Endothelial cell of umbilical vein (primary cell): Measurements from ENCODE around the gene C12orf42. TPM values are rescaled to one million over a fixed set of nuclear protein-coding genes. Genes with fewer than 3 reads are reported as not detected.

ENCODE experiments used
- BruUV-seq: library from RNA; stranded (reverse); fragments of 400-500 nt; replicated peaks from 2 replicates; lab custom pipeline; 2021; lab: Mats Ljungman, UMichigan
- CTCF ChIA-PET: fragments of 300-600, 350-600 bp; sonication (Branson Sonifier 250); formaldehyde crosslinking; loops from one replicate; lab custom pipeline; 2021; ENCODE audit warnings: antibody characterized with exemption, inconsistent platforms; lab: Charles Lee
- POLR2A ChIA-PET: fragments of 300-600, 350-600 bp; sonication (Branson Sonifier 250); formaldehyde crosslinking; loops from one replicate; lab custom pipeline; 2021; ENCODE audit warnings: antibody characterized with exemption, inconsistent platforms; lab: Charles Lee
- DNase-seq: peaks from one replicate; pipeline ENCODE4 v3.0.0-alpha.2; 2011; ENCODE audit warnings: low read depth, low spot score
- FAIRE-seq: peaks from 2 replicates; lab custom pipeline; 2011; peaks lifted over from hg19 to GRCh38; lab: Jason Lieb, UNC
- H2AFZ ChIP-seq: 2 replicates; pipeline ENCODE4 v1.6.0; 2012; ENCODE audit warnings: low read depth, low read length, control low read depth, inconsistent platforms
- H3K27ac ChIP-seq: 2 replicates; pipeline ENCODE4 v1.5.1; 2011; ENCODE audit warnings: low read depth, mild to moderate bottlenecking, control low read depth, low read length, moderate library complexity; ENCODE audit not compliant: insufficient read depth
- H3K27me3 ChIP-seq, 2 experiments: 2 replicates each; pipeline versions ENCODE4 v1.6.0 to v1.6.1; 2011; ENCODE audit warnings: low read length in 2 of 2, mixed read lengths in 1 of 2; ENCODE audit not compliant: control insufficient read depth in 2 of 2, insufficient read depth in 2 of 2
- H3K36me3 ChIP-seq, 2 experiments: 2 replicates in 1 of 2; 3 replicates in 1 of 2; pipeline ENCODE4 v1.5.1; 2011; ENCODE audit warnings: low read length in 2 of 2, mild to moderate bottlenecking in 1 of 2, moderate library complexity in 1 of 2; ENCODE audit not compliant: control insufficient read depth in 2 of 2, insufficient read depth in 2 of 2; ENCODE audit errors: extremely low read depth in 1 of 2
- H3K4me1 ChIP-seq: 3 replicates; pipeline ENCODE4 v1.5.1; 2011; ENCODE audit warnings: mild to moderate bottlenecking, low read length; ENCODE audit not compliant: control insufficient read depth, insufficient read depth; ENCODE audit errors: extremely low read depth
- H3K4me2 ChIP-seq: 2 replicates; pipeline ENCODE4 v1.6.1; 2011; ENCODE audit warnings: low read length, control low read depth, mixed read lengths; ENCODE audit not compliant: insufficient read depth
- H3K4me3 ChIP-seq, 3 experiments: fragments of 200-600 bp in 1 of 3; sonication (generic), shearing (Covaris generic) in 1 of 3; replicated peaks in 1 of 3; 2 replicates each; pipeline ENCODE4 v1.5.1; 2011 to 2016; ENCODE audit warnings: control low read depth in 3 of 3, low read length in 3 of 3, mild to moderate bottlenecking in 2 of 3, inconsistent platforms in 1 of 3, low read depth in 1 of 3, moderate library complexity in 1 of 3; ENCODE audit not compliant: insufficient read depth in 1 of 3
- H3K79me2 ChIP-seq: 2 replicates; pipeline ENCODE4 v1.6.0; 2012; ENCODE audit warnings: low read length, inconsistent platforms; ENCODE audit not compliant: control insufficient read depth, insufficient read depth
- H3K9ac ChIP-seq: replicated peaks from 2 replicates; pipeline ENCODE3; 2011; ENCODE audit warnings: low read length, control low read depth; ENCODE audit not compliant: insufficient read depth; ENCODE audit errors: extremely low read depth
- H3K9me1 ChIP-seq: replicated peaks from 3 replicates; pipeline ENCODE4 v1.6.0; 2011; ENCODE audit warnings: mild to moderate bottlenecking, low read length; ENCODE audit not compliant: control insufficient read depth, insufficient read depth; ENCODE audit errors: extremely low read depth
- H3K9me3 ChIP-seq: replicated peaks from 2 replicates; pipeline ENCODE4 v1.5.1; 2012; ENCODE audit warnings: low read length, inconsistent platforms; ENCODE audit not compliant: control insufficient read depth, insufficient read depth
- H4K20me1 ChIP-seq: replicated peaks from 2 replicates; pipeline ENCODE3; 2011; ENCODE audit warnings: mild to moderate bottlenecking, low read length; ENCODE audit not compliant: control insufficient read depth, insufficient read depth; ENCODE audit errors: extremely low read depth
- EZH2 ChIP-seq: IDR thresholded peaks from 2 replicates; pipeline ENCODE4 v1.6.1; 2012; ENCODE audit warnings: borderline replicate concordance, low read depth, mild to moderate bottlenecking, moderate library complexity, low read length, inconsistent platforms; ENCODE audit not compliant: severe bottlenecking
- FOS ChIP-seq: IDR thresholded peaks from 2 replicates; pipeline ENCODE4 v1.6.1; 2011; ENCODE audit warnings: mild to moderate bottlenecking, low read length, moderate library complexity, borderline replicate concordance; ENCODE audit not compliant: insufficient read depth
- GATA2 ChIP-seq: IDR thresholded peaks from 2 replicates; pipeline ENCODE4 v1.7.0; 2011; ENCODE audit warnings: low read depth, mild to moderate bottlenecking, moderate library complexity, mixed read lengths, low read length; ENCODE audit not compliant: insufficient read length, insufficient read depth
- JUN ChIP-seq: IDR thresholded peaks from 2 replicates; pipeline ENCODE4 v1.6.1; 2011; ENCODE audit warnings: borderline replicate concordance, low read depth; ENCODE audit not compliant: insufficient read length, insufficient read depth
- MYC ChIP-seq: IDR thresholded peaks from one replicate; pipeline ENCODE4 v1.6.1; 2011; ENCODE audit warnings: mild to moderate bottlenecking, low read depth, low read length
- POLR2A ChIP-seq: IDR thresholded peaks from 2 replicates; pipeline ENCODE4 v1.6.1; 2012; ENCODE audit warnings: low read depth, mild to moderate bottlenecking, control low read depth, low read length
- POLR2AphosphoS5 ChIP-seq: IDR thresholded peaks from 2 replicates; pipeline ENCODE4 v1.6.1; 2012; ENCODE audit warnings: low read depth, mild to moderate bottlenecking, control low read depth, low read length, moderate library complexity; ENCODE audit not compliant: insufficient read depth
- dilution Hi-C: fragments of 300-500 bp; cut with MboI; formaldehyde crosslinking; loops from one replicate; pipeline ENCODE4 v1.15.0; 2019; ENCODE audit warnings: low sequenced_read_pairs; ENCODE audit not compliant: extremely low pct_ligation_motif_present
- intact Hi-C: fragments of 100-400 bp; cut with micrococcal nuclease; formaldehyde crosslinking; loops from one replicate; pipeline ENCODE4 v1.10.0; 2022
- polyA plus RNA-seq, 4 experiments: library from polyadenylated mRNA; depleted of rRNA in 3 of 4; stranded (reverse) in 3 of 4; unstranded in 1 of 4; fragments of >200 nt; gene quantifications; 2 replicates each; pipeline versions ENCODE4 v1.2.1 to v1.2.3, GENCODE V29; 2011 to 2012; ENCODE audit warnings: missing spikeins in 1 of 4
- total RNA-seq: library from RNA; stranded (reverse); gene quantifications from 2 replicates; pipeline ENCODE4 v1.2.3, GENCODE V29; 2021
- TF ChIP-seq, protein P1 (sequence below): IDR thresholded peaks from 2 replicates; pipeline ENCODE4 v1.6.1; 2011; ENCODE audit not compliant: insufficient read depth, insufficient read length
- TF ChIP-seq, protein P2 (sequence below), 2 donors: IDR thresholded peaks; 1 replicate in 1 of 2; 2 replicates in 1 of 2; pipeline ENCODE4 v1.5.1; 2011; ENCODE audit warnings: low read length in 2 of 2, mild to moderate bottlenecking in 2 of 2, moderate library complexity in 2 of 2, control low read depth in 1 of 2, inconsistent platforms in 1 of 2, low read depth in 1 of 2; ENCODE audit not compliant: insufficient read depth in 1 of 2; ENCODE audit errors: extremely low read depth in 1 of 2

C12orf42 gene
- total and polyA plus RNA-seq, 2 donors (not counting 3 experiments of a cell fraction or from before 2014, with no cell fraction given) = not detected

- Histone ChIP-seq H3K36me3 (no peaks in the 10 kb centered on the region), H3K79me2 (no peaks in the 10 kb centered on the region), H3K4me1 (no peaks in the 10 kb centered on the region), H4K20me1 (no peaks in the 10 kb centered on the region), H3K4me2 (no peak overlapping the region), H3K4me3 (no peak overlapping the region), H3K9ac (no peak overlapping the region), H3K9me1 (no peaks in the 10 kb centered on the region), H3K27ac (no peak overlapping the region), H2AFZ (no peak overlapping the region), H3K9me3 (peaks cover 3% of the 10 kb centered on the region), H3K27me3 (no peaks in the 10 kb centered on the region)
- CTCF ChIA-PET = no interaction called here
- intact Hi-C loops (no loop called here), dilution Hi-C loops (no loop called here)
- FAIRE-seq = no peak
- POLR2A ChIA-PET = no interaction called here
- BruUV-seq = no TSS peak
- no peak for TF ChIP-seq POLR2A
- no peak for TF ChIP-seq GATA2
- TF ChIP-seq, protein P1, sequence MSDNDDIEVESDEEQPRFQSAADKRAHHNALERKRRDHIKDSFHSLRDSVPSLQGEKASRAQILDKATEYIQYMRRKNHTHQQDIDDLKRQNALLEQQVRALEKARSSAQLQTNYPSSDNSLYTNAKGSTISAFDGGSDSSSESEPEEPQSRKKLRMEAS = no peak
- TF ChIP-seq JUN = no peak
- DNase-seq = no peak
Observed at GRCh38 chr12:103272949-103273348, 222.8 kb downstream of the C12orf42 start.

DNA sequence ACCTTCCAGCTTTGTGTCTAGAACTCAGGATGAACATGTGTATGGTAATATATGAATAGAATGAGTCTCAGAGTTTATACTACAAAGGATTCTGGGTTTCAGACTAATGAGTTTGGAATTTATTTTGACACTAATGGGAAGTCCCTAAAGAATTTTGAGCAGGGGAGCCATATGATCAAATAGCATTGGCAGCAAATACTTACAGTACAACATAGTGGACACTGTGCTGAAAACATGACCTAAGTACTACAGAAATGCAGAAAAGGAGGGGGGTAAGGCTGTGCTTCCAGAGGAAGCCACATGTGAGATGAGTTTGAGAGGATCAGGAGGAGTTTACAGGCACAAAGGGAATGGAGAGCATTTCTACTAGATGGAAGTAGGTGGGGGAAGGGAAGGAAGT, 225.8 kb downstream of the C12orf42 start:
- Histone ChIP-seq H2AFZ (no peak overlapping the region), H3K27ac (no peak overlapping the region), H3K4me3 (no peak overlapping the region), H3K9me1 (no peaks in the 10 kb centered on the region), H3K4me2 (no peak overlapping the region), H3K27me3 (no peaks in the 10 kb centered on the region), H4K20me1 (no peaks in the 10 kb centered on the region), H3K4me1 (no peaks in the 10 kb centered on the region), H3K36me3 (no peaks in the 10 kb centered on the region), H3K9me3 (peaks cover 2% of the 10 kb centered on the region), H3K9ac (no peak overlapping the region), H3K79me2 (no peaks in the 10 kb centered on the region)
- CTCF ChIA-PET = no interaction called here
- FAIRE-seq = no peak
- TF ChIP-seq JUN (no peak), POLR2A (no peak), FOS (no peak), GATA2 (no peak), POLR2AphosphoS5 (no peak), EZH2 (no peak), MYC (no peak)
- TF ChIP-seq, protein P2, sequence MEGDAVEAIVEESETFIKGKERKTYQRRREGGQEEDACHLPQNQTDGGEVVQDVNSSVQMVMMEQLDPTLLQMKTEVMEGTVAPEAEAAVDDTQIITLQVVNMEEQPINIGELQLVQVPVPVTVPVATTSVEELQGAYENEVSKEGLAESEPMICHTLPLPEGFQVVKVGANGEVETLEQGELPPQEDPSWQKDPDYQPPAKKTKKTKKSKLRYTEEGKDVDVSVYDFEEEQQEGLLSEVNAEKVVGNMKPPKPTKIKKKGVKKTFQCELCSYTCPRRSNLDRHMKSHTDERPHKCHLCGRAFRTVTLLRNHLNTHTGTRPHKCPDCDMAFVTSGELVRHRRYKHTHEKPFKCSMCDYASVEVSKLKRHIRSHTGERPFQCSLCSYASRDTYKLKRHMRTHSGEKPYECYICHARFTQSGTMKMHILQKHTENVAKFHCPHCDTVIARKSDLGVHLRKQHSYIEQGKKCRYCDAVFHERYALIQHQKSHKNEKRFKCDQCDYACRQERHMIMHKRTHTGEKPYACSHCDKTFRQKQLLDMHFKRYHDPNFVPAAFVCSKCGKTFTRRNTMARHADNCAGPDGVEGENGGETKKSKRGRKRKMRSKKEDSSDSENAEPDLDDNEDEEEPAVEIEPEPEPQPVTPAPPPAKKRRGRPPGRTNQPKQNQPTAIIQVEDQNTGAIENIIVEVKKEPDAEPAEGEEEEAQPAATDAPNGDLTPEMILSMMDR (IDR thresholded peaks at IDR 0.05; ENCODE audit: extremely low read depth in 1 of 2, insufficient read depth in 1 of 2, low read depth in 1 of 2, low read length in 2 of 2) = no peak
- TF ChIP-seq, protein P1 = no peak
- intact Hi-C loops (no loop called here), dilution Hi-C loops (no loop called here)
- BruUV-seq = no TSS peak
- no peak for DNase-seq
- POLR2A ChIA-PET = no interaction called here
